AG10803 (cell line): ENCODE measurements around the gene RAB5IF.

Experiments
- DNase-seq: peaks from one replicate; pipeline ENCODE4 v3.0.0; 2010; ENCODE audit warnings: low read depth
- H3K4me3 ChIP-seq: 2 replicates; pipeline ENCODE4 v1.5.1; 2011; ENCODE audit warnings: mild to moderate bottlenecking, low read length, control low read depth
- TF ChIP-seq, protein P1 (sequence below): conservative IDR thresholded peaks from 2 replicates; pipeline ENCODE4 v1.5.1; 2011; ENCODE audit warnings: mild to moderate bottlenecking, low read length, control low read depth, inconsistent platforms

RAB5IF gene

DNA sequence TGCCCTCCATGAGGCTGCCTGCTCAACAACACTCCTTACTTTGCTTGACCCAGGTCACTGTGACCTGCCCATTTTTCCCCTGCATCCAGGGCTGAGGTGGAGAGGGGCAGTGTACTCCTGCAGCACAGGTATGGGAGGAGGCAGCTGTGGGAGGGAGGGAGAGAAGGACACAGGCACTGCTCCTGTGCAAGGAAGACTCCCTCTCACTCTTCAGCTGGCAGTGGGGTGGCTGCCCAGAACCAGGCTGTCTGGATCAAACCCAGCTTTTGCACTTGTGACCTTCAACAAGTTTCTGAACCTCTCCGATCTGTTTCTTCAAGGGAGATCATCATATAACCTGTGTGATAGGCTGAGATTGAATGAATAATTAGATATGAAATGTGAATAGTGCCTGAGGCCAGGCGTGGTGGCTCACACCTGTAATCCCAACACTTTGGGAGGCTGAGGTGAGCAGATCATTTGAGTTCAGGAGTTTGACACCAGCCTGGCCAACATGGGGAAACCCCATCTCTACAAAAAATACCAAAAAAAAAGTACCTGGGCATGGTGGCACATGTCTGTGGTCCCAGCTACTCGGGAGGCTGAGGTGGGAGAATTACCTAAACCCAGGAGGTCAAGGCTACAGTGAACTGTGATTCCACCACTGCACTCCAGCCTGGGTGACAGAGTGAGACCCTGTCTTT lies 18.1 kb upstream of the RAB5IF start:
- TF ChIP-seq, protein P1, sequence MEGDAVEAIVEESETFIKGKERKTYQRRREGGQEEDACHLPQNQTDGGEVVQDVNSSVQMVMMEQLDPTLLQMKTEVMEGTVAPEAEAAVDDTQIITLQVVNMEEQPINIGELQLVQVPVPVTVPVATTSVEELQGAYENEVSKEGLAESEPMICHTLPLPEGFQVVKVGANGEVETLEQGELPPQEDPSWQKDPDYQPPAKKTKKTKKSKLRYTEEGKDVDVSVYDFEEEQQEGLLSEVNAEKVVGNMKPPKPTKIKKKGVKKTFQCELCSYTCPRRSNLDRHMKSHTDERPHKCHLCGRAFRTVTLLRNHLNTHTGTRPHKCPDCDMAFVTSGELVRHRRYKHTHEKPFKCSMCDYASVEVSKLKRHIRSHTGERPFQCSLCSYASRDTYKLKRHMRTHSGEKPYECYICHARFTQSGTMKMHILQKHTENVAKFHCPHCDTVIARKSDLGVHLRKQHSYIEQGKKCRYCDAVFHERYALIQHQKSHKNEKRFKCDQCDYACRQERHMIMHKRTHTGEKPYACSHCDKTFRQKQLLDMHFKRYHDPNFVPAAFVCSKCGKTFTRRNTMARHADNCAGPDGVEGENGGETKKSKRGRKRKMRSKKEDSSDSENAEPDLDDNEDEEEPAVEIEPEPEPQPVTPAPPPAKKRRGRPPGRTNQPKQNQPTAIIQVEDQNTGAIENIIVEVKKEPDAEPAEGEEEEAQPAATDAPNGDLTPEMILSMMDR, result no peak
- no peak overlapping the region for H3K4me3 ChIP-seq
- DNase-seq, result no peak

DNA sequence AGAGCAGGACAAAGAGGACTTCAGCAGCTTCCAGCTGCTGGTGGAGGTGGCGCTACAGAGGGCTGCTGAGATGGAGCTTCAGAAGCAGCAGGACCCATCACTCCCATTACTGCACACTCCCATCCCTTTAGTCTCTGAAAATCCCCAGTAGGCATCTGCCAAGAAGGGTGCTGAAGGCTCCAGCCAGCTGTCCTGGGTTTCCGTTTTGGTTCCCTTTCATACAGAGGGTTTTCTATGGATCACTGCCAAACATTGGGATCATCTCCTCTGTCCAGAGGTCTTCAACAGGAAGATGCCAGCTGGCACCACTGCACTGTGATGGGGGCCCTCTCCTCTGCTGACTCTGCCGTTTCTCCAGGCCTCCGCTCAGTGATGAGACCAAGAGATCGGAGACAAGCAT lies 14.3 kb upstream of the RAB5IF start:
- H3K4me3 ChIP-seq, result no peak overlapping the region
- TF ChIP-seq, protein P1, result no peak
- no peak for DNase-seq

DNA sequence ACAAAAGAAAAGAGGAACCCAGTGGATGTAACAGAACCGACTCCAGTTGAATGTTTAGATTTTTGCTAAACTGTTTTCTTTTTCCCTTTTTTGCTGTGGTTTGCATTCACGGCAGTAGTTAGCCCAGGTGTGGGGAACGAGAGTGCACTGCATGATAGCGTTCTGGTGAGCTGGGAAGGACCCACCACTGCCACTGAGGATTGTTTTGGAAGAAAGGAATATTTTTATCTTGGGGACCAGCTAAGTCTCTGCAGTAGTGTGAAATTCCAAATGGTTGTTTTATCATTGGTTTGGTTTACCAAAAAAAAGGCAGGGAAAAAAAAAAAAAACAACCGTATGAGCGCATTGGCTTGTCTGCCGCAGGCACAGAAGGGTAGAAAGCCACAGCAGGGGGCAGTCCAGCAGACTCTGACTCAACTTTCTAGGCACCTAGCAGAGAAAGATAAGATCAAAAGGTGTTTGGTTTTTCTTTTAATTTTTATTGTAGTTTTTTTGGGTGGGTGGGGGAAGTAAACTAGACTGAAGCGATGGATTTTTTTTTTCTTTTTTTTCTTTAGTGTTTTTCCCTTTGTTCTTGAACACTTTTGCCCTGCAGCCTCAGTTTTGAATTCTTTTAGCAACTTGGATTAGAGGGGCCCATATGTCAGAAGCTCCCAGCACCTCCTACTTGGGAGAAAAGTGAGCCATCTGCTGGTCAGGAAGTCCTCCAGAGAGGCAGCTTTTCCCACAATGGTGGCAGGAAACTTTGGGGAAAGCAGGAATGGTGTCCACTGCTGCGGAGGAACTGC lies 13.5 kb upstream of the RAB5IF start:
- DNase-seq, result peak; percentile 55
- TF ChIP-seq, protein P1, result peak; percentile 64
- H3K4me3 ChIP-seq, result no peak overlapping the region

GRCh38 chr20:36593347-36593929 lies 12.1 kb upstream of the RAB5IF start:
- no peak for DNase-seq
- no peak overlapping the region for H3K4me3 ChIP-seq
- TF ChIP-seq, protein P1, result no peak

DNA sequence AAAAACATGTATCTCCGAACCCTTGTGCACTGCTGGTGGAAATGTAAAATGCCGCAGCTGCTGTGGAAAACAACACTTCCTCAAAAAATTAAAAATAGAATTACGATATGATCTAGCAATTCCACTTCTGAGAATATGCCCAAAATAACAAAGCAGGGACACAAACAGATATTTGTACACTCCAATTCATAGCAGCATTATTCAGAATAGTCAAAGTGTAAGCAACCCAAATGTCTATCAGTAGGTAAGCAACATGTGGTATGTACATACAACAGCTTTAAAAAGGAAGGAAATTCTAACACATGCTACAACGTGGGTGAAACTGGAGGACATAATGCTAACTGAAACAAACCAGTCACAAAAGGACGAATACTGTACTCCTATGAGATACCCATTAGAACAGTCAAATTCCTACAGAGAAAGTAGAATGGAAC lies 5.7 kb upstream of the RAB5IF start:
- DNase-seq, result no peak
- TF ChIP-seq, protein P1, result no peak
- H3K4me3 ChIP-seq, result no peak overlapping the region

- TF ChIP-seq, protein P1, result no peak
- DNase-seq, result no peak
- H3K4me3 ChIP-seq, result no peak overlapping the region
Observed at GRCh38 chr20:36601540-36601939, 4.0 kb upstream of the RAB5IF start.
